Measurements from ENCODE around the gene CLSTN1.

CLSTN1 gene

GRCh38 chr1:9710037-9710436, 113.7 kb downstream of the CLSTN1 start:
- DNase-seq = no peak

- DNase-seq = no peak
These were observed 117.6 kb downstream of the CLSTN1 start for GRCh38 chr1:9706178-9706577.

- no peak for DNase-seq
These were observed 118.2 kb downstream of the CLSTN1 start for GRCh38 chr1:9705337-9706093.

GRCh38 chr1:9703681-9704080, 120.1 kb downstream of the CLSTN1 start:
- no peak for DNase-seq

- no peak for DNase-seq
These were observed 120.6 kb downstream of the CLSTN1 start for GRCh38 chr1:9703165-9703509.

- DNase-seq = no peak
These were observed 122.1 kb downstream of the CLSTN1 start for GRCh38 chr1:9701665-9702064.

- DNase-seq = no peak
These were observed 123.4 kb downstream of the CLSTN1 start for GRCh38 chr1:9700340-9700739.

GRCh38 chr1:9699361-9699760, 124.4 kb downstream of the CLSTN1 start:
- DNase-seq = no peak

GRCh38 chr1:9696793-9697192, 127.0 kb downstream of the CLSTN1 start:
- no peak for DNase-seq

GRCh38 chr1:9691691-9692090, 132.1 kb downstream of the CLSTN1 start:
- no peak for DNase-seq

- no peak for DNase-seq
These were observed 132.7 kb downstream of the CLSTN1 start for GRCh38 chr1:9691108-9691445.

- no peak for DNase-seq
These were observed 133.2 kb downstream of the CLSTN1 start for GRCh38 chr1:9690440-9691107.

GRCh38 chr1:9689971-9690381, 133.8 kb downstream of the CLSTN1 start:
- no peak for DNase-seq

- peak; percentile 46 for DNase-seq
These were observed 134.6 kb downstream of the CLSTN1 start for GRCh38 chr1:9689011-9689706.

- DNase-seq = no peak
These were observed 135.2 kb downstream of the CLSTN1 start for GRCh38 chr1:9688599-9688998.

GRCh38 chr1:9687874-9688582, 135.7 kb downstream of the CLSTN1 start:
- no peak for DNase-seq

GRCh38 chr1:9687120-9687873, 136.5 kb downstream of the CLSTN1 start:
- peak; percentile 24 for DNase-seq

GRCh38 chr1:9684801-9685200, 139.0 kb downstream of the CLSTN1 start:
- DNase-seq = no peak

GRCh38 chr1:9680828-9681227, 142.9 kb downstream of the CLSTN1 start:
- DNase-seq = no peak

GRCh38 chr1:9680091-9680490, 143.7 kb downstream of the CLSTN1 start:
- DNase-seq = no peak

All from DMS153 (cell line).